ENCODE data around the gene ITK. TPM values are rescaled to one million over a fixed set of nuclear protein-coding genes. Genes with fewer than 3 reads are reported as not detected.

ITK gene
- total RNA-seq, 4 donors from 2014 or later = 0.80 to 6.3 (median 1.6) TPM

DNA sequence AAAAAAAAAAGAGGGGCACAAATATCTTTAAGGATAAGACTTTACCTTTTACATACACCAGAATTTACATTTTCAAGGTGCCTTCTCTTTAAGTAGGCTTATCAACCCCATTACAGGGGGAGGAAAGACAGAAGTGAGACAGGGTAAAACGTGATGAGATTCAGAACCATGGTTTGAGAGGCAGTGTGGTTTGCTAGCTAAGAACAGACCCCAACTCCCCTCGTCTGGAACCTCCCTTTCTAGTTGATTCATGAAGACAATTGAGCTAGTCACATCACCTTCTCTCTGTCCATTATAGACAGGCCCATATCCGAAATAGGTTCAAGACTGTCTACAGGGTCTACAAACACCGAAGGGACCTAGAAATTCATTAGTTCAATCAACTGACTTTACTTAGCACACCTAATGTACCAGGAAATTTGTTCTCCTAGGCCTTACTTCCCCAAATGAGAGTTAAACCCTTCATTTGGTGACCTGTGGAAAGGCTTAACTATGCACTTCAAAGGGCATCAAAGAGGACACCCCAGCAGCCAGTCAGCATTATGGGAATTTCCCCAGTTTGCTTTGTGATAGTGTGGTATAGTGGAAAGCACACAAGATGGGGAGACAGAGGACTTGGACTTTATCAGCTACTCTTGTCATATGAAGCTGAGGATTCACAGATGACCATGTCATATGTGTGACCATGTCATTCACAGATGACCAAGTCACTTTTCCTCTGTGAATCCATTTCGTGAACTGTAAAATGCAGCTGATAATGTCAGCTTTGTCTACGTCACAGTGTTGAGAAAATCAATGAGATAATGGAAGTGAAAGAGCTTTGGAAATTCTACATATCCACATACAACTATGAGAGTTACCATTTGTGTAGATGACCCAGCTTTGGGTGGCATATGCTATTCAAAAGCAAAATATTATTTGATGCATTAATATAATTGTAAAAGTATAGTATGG lies 45.1 kb downstream of the ITK start:
- H3K27me3 ChIP-seq = no peaks in the 10 kb centered on the region
- intact Hi-C loops (cut with DNase I) = no loop called here
- no peaks in the 10 kb centered on the region for H3K36me3 ChIP-seq
- 82% methylated on average over 6 of the region's 6 CpGs for WGBS
- no peak for DNase-seq (ENCODE audit: extremely low spot score)
- H3K27ac ChIP-seq (replicated peaks in 1 of 4) = no peak overlapping the region
- TF ChIP-seq POLR2A (IDR thresholded peaks at IDR 0.05; ENCODE audit: low read depth) (no peak), EP300 (IDR thresholded peaks at IDR 0.05) (no peak), POLR2AphosphoS5 (IDR thresholded peaks at IDR 0.05) (no peak)
- TF ChIP-seq, protein P1, sequence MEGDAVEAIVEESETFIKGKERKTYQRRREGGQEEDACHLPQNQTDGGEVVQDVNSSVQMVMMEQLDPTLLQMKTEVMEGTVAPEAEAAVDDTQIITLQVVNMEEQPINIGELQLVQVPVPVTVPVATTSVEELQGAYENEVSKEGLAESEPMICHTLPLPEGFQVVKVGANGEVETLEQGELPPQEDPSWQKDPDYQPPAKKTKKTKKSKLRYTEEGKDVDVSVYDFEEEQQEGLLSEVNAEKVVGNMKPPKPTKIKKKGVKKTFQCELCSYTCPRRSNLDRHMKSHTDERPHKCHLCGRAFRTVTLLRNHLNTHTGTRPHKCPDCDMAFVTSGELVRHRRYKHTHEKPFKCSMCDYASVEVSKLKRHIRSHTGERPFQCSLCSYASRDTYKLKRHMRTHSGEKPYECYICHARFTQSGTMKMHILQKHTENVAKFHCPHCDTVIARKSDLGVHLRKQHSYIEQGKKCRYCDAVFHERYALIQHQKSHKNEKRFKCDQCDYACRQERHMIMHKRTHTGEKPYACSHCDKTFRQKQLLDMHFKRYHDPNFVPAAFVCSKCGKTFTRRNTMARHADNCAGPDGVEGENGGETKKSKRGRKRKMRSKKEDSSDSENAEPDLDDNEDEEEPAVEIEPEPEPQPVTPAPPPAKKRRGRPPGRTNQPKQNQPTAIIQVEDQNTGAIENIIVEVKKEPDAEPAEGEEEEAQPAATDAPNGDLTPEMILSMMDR (IDR thresholded peaks at IDR 0.05) = no peak
- no peaks in the 10 kb centered on the region for H3K4me1 ChIP-seq
- no peaks in the 10 kb centered on the region for H3K9me3 ChIP-seq
- no peak overlapping the region for H3K4me3 ChIP-seq

DNA sequence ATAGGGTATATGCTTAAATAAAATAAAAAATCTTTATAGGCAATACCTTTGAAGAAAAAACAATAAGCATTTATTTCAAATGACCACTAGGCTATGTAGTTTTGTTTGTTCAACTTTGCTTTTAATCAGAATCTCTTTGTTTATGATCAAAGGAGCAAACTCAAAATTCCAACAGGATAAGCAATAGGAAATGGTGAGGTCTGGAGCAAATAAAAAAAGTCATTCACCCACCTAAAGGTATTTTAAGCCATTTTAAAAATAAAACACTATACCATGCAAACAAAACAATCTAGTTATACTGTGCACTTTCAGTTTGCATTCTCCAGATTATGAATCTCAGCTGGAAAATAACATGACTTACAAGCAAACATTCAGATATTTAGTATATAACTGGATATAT lies 50.0 kb downstream of the ITK start:
- no peak overlapping the region for H3K4me3 ChIP-seq
- DNase-seq (ENCODE audit: extremely low spot score) = no peak
- H3K36me3 ChIP-seq = no peaks in the 10 kb centered on the region
- H3K27ac ChIP-seq (replicated peaks in 1 of 4) = no peak overlapping the region
- no peaks in the 10 kb centered on the region for H3K9me3 ChIP-seq
- no peak for TF ChIP-seq POLR2AphosphoS5 (IDR thresholded peaks at IDR 0.05)
- TF ChIP-seq POLR2A (IDR thresholded peaks at IDR 0.05; ENCODE audit: low read depth) = no peak
- no peak for TF ChIP-seq EP300 (IDR thresholded peaks at IDR 0.05)
- TF ChIP-seq, protein P1 (IDR thresholded peaks at IDR 0.05) = no peak
- no peaks in the 10 kb centered on the region for H3K4me1 ChIP-seq
- no peaks in the 10 kb centered on the region for H3K27me3 ChIP-seq
- intact Hi-C loops (cut with DNase I) = no loop called here

DNA sequence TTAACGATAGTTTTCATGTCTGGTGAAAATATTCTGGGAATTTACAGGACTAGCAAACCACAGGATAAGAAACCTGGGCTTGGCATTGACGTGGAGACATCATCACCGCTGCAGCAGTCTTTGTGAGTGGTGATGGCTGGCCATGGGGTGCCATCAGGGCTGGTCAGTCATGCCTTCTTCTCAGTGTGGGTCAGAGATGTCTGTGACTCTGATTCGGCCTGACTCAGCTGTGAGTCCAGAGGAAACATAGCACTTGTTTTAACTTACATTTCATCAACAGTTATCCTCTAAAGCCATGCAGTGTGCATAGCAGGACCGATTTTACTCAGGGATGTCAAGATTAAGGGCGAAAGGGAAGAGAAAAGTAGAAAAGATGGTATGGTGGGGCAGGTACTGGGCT lies 52.1 kb downstream of the ITK start:
- TF ChIP-seq POLR2A (IDR thresholded peaks at IDR 0.05; ENCODE audit: low read depth) (no peak), EP300 (IDR thresholded peaks at IDR 0.05) (no peak)
- TF ChIP-seq, protein P1 (IDR thresholded peaks at IDR 0.05) = no peak
- intact Hi-C loops (cut with DNase I) = no loop called here
- H3K4me1 ChIP-seq = no peaks in the 10 kb centered on the region
- no peak overlapping the region for H3K27ac ChIP-seq (replicated peaks in 1 of 4)
- no peaks in the 10 kb centered on the region for H3K27me3 ChIP-seq
- no peak overlapping the region for H3K4me3 ChIP-seq
- H3K36me3 ChIP-seq = no peaks in the 10 kb centered on the region
- DNase-seq (ENCODE audit: extremely low spot score) = no peak
- no peaks in the 10 kb centered on the region for H3K9me3 ChIP-seq
- 72% methylated on average over 6 of the region's 6 CpGs for WGBS

DNA sequence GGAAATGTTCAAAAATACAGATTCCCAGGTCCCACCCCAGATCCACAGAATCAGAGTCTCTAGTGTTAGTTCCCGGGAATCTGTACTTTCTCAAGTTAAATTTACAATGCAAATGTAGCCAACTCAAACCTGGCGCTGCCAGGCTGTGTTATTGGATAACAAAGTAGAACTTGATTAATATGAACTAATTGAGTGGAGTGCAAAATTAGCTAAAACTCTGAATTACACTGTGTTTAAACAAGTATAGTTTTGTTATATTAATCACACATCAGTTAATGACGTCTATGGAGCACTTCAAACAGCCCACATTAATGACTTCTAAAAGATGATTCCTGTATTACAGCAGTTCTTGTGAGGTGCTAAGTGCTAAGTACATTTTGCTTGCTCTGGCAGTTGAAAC lies 52.9 kb downstream of the ITK start:
- no peak overlapping the region for H3K4me3 ChIP-seq
- no peaks in the 10 kb centered on the region for H3K9me3 ChIP-seq
- WGBS = 86% methylated on average over 3 of the region's 3 CpGs
- intact Hi-C loops (cut with DNase I) = no loop called here
- no peak for TF ChIP-seq EP300 (IDR thresholded peaks at IDR 0.05)
- TF ChIP-seq, protein P1 (IDR thresholded peaks at IDR 0.05) = no peak
- TF ChIP-seq POLR2A (IDR thresholded peaks at IDR 0.05; ENCODE audit: low read depth) = no peak
- no peak for TF ChIP-seq POLR2AphosphoS5 (IDR thresholded peaks at IDR 0.05)
- no peaks in the 10 kb centered on the region for H3K4me1 ChIP-seq
- no peaks in the 10 kb centered on the region for H3K27me3 ChIP-seq
- no peak overlapping the region for H3K27ac ChIP-seq (replicated peaks in 1 of 4)
- DNase-seq (ENCODE audit: extremely low spot score) = no peak
- no peaks in the 10 kb centered on the region for H3K36me3 ChIP-seq
